GM12878 (cell line): ENCODE results near the gene NLRP6. TPM values are rescaled to one million over a fixed set of nuclear protein-coding genes. Genes with fewer than 3 reads are reported as not detected.

Source experiments
- ATF2 ChIP-seq: IDR thresholded peaks from 2 replicates; pipeline ENCODE4 v1.6.1; 2012; ENCODE audit warnings: low read length, inconsistent platforms
- ATF7 ChIP-seq: fragments of 450-650 bp; IDR thresholded peaks from 2 replicates; pipeline ENCODE4 v1.6.1; 2016; ENCODE audit warnings: low read depth, mild to moderate bottlenecking
- BCL11A ChIP-seq: IDR thresholded peaks from 2 replicates; pipeline ENCODE4 v1.6.1; 2011; ENCODE audit warnings: low read depth, low read length
- CEBPZ ChIP-seq: fragments of 150-350 bp; IDR thresholded peaks from 2 replicates; pipeline ENCODE4 v1.6.1; 2016; ENCODE audit warnings: low read depth, low read length
- CHD2 ChIP-seq: IDR thresholded peaks from 2 replicates; pipeline ENCODE4 v1.6.1; 2011; ENCODE audit warnings: low read depth, low read length, improper control_type of control experiment, borderline replicate concordance
- CREB1 ChIP-seq: IDR thresholded peaks from 2 replicates; pipeline ENCODE4 v1.6.1; 2012; ENCODE audit warnings: low read depth, mild to moderate bottlenecking, inconsistent platforms
- CREM ChIP-seq: IDR thresholded peaks from 2 replicates; pipeline ENCODE4 v1.6.1; 2014; ENCODE audit warnings: antibody characterized with exemption, low read depth
- HDAC6 ChIP-seq: fragments of 200-600 bp; sonication (generic); IDR thresholded peaks from one replicate; pipeline ENCODE4 v1.8.0; 2017; ENCODE audit warnings: antibody characterized with exemption; ENCODE audit not compliant: unreplicated experiment
- KAT2A ChIP-seq: conservative IDR thresholded peaks from 2 replicates; pipeline ENCODE4 v1.6.1; 2011; ENCODE audit warnings: low read depth, low read length; ENCODE audit not compliant: control insufficient read depth
- KDM1A ChIP-seq: fragments of 200-600 bp; sonication (generic); IDR thresholded peaks from 2 replicates; pipeline ENCODE4 v1.6.1; 2016; ENCODE audit warnings: borderline replicate concordance
- KLF5 ChIP-seq: fragments of 450-650 bp; IDR thresholded peaks from 2 replicates; pipeline ENCODE4 v1.6.1; 2014; ENCODE audit warnings: mild to moderate bottlenecking; ENCODE audit not compliant: partially characterized antibody
- PML ChIP-seq: IDR thresholded peaks from 2 replicates; pipeline ENCODE4 v1.6.1; 2012; ENCODE audit warnings: low read length, inconsistent platforms
- POLR2A ChIP-seq: IDR thresholded peaks from 2 replicates; pipeline ENCODE4 v1.6.1; 2011; ENCODE audit warnings: low read depth, mild to moderate bottlenecking, low read length
- RAD51 ChIP-seq: fragments of 450-650 bp; IDR thresholded peaks from 2 replicates; pipeline ENCODE4 v1.6.1; 2016; ENCODE audit warnings: moderate library complexity, mild to moderate bottlenecking, inconsistent platforms
- RCOR1 ChIP-seq: conservative IDR thresholded peaks from 2 replicates; pipeline ENCODE4 v1.6.1; 2012; ENCODE audit warnings: low read depth, low read length, improper control_type of control experiment
- RELA ChIP-seq: fragments of 450-650 bp; IDR thresholded peaks from 2 replicates; pipeline ENCODE4 v1.8.0; 2014; ENCODE audit warnings: borderline replicate concordance; ENCODE audit not compliant: partially characterized antibody
- SREBF2 ChIP-seq: IDR thresholded peaks from 2 replicates; pipeline ENCODE4 v1.6.1; 2012; ENCODE audit warnings: mild to moderate bottlenecking, low read length
- TAF1 ChIP-seq: IDR thresholded peaks from 2 replicates; pipeline ENCODE4 v1.6.1; 2011; ENCODE audit warnings: mild to moderate bottlenecking, low read depth, low read length, borderline replicate concordance
- TCF12 ChIP-seq: IDR thresholded peaks from 2 replicates; pipeline ENCODE4 v1.6.1; 2011; ENCODE audit warnings: low read depth, mild to moderate bottlenecking, low read length
- USF2 ChIP-seq: IDR thresholded peaks from 2 replicates; pipeline ENCODE4 v1.6.1; 2011; ENCODE audit warnings: low read depth, low read length, improper control_type of control experiment, borderline replicate concordance
- WRNIP1 ChIP-seq: IDR thresholded peaks from 2 replicates; pipeline ENCODE4 v1.6.1; 2011; ENCODE audit warnings: low read depth, low read length, improper control_type of control experiment, borderline replicate concordance
- ZNF207 ChIP-seq: fragments of 450-650 bp; IDR thresholded peaks from 2 replicates; pipeline ENCODE4 v1.6.1; 2014; ENCODE audit warnings: antibody characterized with exemption, mild to moderate bottlenecking, borderline replicate concordance
- ZNF24 ChIP-seq: fragments of 450-650 bp; IDR thresholded peaks from 2 replicates; pipeline ENCODE4 v1.6.1; 2017; ENCODE audit warnings: antibody characterized with exemption, mild to moderate bottlenecking
- ZNF384 ChIP-seq: IDR thresholded peaks from 2 replicates; pipeline ENCODE4 v1.6.1; 2012; ENCODE audit warnings: low read depth, mild to moderate bottlenecking, low read length, improper control_type of control experiment, borderline replicate concordance
- ZSCAN29 ChIP-seq: fragments of 450-650 bp; IDR thresholded peaks from 2 replicates; pipeline ENCODE4 v1.6.1; 2017; ENCODE audit warnings: mild to moderate bottlenecking, moderate library complexity
- polyA plus RNA-seq, 11 experiments: library from polyadenylated mRNA; depleted of rRNA in 4 of 11; unstranded in 6 of 11; stranded (reverse) in 5 of 11; fragments of >200 nt; fragmentation: Nextera tagmentation in 4 of 11; fragmentation: Illumina TruSeq in 1 of 11; extraction: Ambion mirVana in 4 of 11; extraction: Trizol in 1 of 11; gene quantifications; 1 replicate in 1 of 11; 2 replicates in 10 of 11; pipeline versions ENCODE4 v1.2.1 to v1.2.3, GENCODE V29; 2011 to 2016; ENCODE audit warnings: inconsistent platforms in 2 of 11, missing spikeins in 2 of 11, low read depth in 1 of 11
- total RNA-seq, 4 experiments: library from RNA; depleted of rRNA in 3 of 4; stranded (reverse); fragments of >200 nt in 3 of 4; fragmentation: Illumina TruSeq in 1 of 4; extraction: Trizol in 1 of 4; gene quantifications; 2 replicates each; pipeline versions ENCODE4 v1.2.1 to v1.2.3, GENCODE V29; 2013 to 2021
- TF ChIP-seq, protein P1 (sequence below): IDR thresholded peaks from 2 replicates; pipeline ENCODE4 v1.6.1; 2012; ENCODE audit warnings: low read depth, low read length, improper control_type of control experiment

The NLRP6 gene
- total and polyA plus RNA-seq, 10 of the 15 experiments (the other 5 are each of a cell fraction or from before 2014, with no cell fraction given): 0.03 to 0.11 TPM; not detected in 8

DNA sequence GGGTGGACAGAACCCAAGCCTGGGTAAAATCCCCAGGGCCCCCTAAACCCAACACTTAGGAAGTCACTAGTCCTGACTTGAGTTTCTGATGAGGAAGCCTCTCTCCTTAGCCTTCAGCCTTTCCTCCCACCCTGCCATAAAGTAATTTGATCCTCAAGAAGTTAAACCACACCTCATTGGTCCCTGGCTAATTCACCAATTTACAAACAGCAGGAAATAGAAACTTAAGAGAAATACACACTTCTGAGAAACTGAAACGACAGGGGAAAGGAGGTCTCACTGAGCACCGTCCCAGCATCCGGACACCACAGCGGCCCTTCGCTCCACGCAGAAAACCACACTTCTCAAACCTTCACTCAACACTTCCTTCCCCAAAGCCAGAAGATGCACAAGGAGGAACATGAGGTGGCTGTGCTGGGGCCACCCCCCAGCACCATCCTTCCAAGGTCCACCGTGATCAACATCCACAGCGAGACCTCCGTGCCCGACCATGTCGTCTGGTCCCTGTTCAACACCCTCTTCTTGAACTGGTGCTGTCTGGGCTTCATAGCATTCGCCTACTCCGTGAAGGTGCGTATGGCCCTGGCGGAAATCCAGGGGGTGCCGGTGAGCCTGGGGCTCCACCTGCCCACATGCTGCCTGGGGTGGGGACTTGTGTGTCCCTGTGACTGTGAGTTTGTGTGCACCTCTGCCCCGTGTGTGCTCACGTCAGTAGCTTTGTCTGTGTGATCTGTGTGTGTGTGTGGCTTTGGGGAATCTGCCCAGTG is 35.8 kb downstream of the NLRP6 start, which contains the start of gene IFITM1 (continued):
- TF ChIP-seq TCF12: no peak
- 0 out of 2 replicates have a peak, but pooled peaks have one; percentile 68 for TF ChIP-seq RCOR1
- no peak for TF ChIP-seq KLF5
- TF ChIP-seq CHD2: 0 out of 2 replicates have a peak, but pooled peaks have one; percentile 26
- TF ChIP-seq ATF2: no peak
- TF ChIP-seq ZNF384: no peak
- no peak for TF ChIP-seq BCL11A
- no peak for TF ChIP-seq CEBPZ
- no peak for TF ChIP-seq ZNF207
- TF ChIP-seq CREB1: 0 out of 2 replicates have a peak, but pooled peaks have one; percentile 22
- 0 out of 2 replicates have a peak, but pooled peaks have one; percentile 7 for TF ChIP-seq CREM
- peak; percentile 29 for TF ChIP-seq RELA
- TF ChIP-seq USF2: no peak; the same call in 1 of the 2 replicates
- no peak for TF ChIP-seq ZNF24
- peak; percentile 91; the same call in 1 of the 2 replicates for TF ChIP-seq PML
- TF ChIP-seq KAT2A: no peak
- 0 out of 2 replicates have a peak, but pooled peaks have one; percentile 38 for TF ChIP-seq ATF7
- peak; percentile 88 for TF ChIP-seq POLR2A
- TF ChIP-seq KDM1A: no peak
- peak; percentile 50; the same call in 1 of the 2 replicates for TF ChIP-seq RAD51
- TF ChIP-seq, protein P1, sequence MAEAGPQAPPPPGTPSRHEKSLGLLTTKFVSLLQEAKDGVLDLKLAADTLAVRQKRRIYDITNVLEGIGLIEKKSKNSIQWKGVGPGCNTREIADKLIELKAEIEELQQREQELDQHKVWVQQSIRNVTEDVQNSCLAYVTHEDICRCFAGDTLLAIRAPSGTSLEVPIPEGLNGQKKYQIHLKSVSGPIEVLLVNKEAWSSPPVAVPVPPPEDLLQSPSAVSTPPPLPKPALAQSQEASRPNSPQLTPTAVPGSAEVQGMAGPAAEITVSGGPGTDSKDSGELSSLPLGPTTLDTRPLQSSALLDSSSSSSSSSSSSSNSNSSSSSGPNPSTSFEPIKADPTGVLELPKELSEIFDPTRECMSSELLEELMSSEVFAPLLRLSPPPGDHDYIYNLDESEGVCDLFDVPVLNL: no peak
- TF ChIP-seq WRNIP1: no peak
- TF ChIP-seq SREBF2: no peak
- TF ChIP-seq TAF1: peak; percentile 91
- TF ChIP-seq HDAC6: peak; percentile 53
- TF ChIP-seq ZSCAN29: no peak
